ENCODE measurements around the gene AKAP9. TPM values are rescaled to one million over a fixed set of nuclear protein-coding genes. Genes with fewer than 3 reads are reported as not detected.

The AKAP9 gene
- polyA plus RNA-seq, 1 experiment, result 7.4 TPM

DNA sequence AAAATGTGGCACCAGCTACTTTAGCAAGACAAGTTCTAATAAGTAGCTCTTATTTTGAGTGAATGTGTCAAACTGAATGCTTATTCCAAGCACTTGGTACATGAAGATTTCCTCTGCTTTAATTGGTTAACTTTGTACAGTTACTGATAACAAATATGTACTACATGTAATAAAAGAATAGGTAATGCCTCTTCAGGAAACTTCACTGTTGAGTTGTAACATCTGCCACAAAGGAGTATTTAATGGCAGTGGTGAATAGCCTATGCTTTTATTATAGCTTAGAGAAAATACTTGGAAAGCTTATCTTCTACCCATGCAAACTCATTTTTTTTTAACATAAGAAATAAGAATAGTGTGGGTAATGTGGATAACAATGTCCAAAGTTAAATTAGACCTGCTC is 111.0 kb downstream of the AKAP9 start:
- POLR2A ChIA-PET, result no interaction called here
- no peak for DNase-seq (ENCODE audit: low read depth)
- no peaks in the 10 kb centered on the region for H3K27me3 ChIP-seq (ENCODE audit: control insufficient read depth, insufficient read depth, low read length)
- CTCF ChIA-PET, result no interaction called here
- no peak overlapping the region for H3K4me3 ChIP-seq (ENCODE audit: low read depth, low read length)
- peaks cover 2% of the 10 kb centered on the region for H3K36me3 ChIP-seq (ENCODE audit: control insufficient read depth, insufficient read depth, low read length)
- TF ChIP-seq, protein P1, sequence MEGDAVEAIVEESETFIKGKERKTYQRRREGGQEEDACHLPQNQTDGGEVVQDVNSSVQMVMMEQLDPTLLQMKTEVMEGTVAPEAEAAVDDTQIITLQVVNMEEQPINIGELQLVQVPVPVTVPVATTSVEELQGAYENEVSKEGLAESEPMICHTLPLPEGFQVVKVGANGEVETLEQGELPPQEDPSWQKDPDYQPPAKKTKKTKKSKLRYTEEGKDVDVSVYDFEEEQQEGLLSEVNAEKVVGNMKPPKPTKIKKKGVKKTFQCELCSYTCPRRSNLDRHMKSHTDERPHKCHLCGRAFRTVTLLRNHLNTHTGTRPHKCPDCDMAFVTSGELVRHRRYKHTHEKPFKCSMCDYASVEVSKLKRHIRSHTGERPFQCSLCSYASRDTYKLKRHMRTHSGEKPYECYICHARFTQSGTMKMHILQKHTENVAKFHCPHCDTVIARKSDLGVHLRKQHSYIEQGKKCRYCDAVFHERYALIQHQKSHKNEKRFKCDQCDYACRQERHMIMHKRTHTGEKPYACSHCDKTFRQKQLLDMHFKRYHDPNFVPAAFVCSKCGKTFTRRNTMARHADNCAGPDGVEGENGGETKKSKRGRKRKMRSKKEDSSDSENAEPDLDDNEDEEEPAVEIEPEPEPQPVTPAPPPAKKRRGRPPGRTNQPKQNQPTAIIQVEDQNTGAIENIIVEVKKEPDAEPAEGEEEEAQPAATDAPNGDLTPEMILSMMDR (IDR thresholded peaks at IDR 0.05; ENCODE audit: insufficient read depth, low read depth, low read length), result no peak

DNA sequence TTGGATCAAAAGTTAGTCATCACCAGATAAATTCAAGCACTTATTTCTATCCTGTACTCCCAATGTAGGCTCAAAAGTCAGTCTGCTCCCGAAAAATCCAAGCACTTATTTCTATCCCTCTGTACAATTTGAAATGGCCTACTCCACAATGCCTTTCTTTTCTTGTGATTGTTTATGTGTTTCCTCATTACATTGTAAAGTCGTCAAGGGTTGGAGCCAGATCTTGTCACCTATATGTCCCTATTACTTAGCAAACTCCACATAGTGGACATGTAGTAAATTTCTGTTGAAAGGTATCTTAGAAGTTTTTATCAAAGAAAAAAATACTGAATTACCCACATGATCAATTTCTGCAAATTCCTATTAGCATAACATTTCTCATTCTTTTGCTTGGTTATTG is 111.5 kb downstream of the AKAP9 start:
- CTCF ChIA-PET, result no interaction called here
- POLR2A ChIA-PET, result no interaction called here
- H3K36me3 ChIP-seq (ENCODE audit: control insufficient read depth, insufficient read depth, low read length), result peaks cover 2% of the 10 kb centered on the region
- TF ChIP-seq, protein P1 (IDR thresholded peaks at IDR 0.05; ENCODE audit: insufficient read depth, low read depth, low read length), result no peak
- no peak for DNase-seq (ENCODE audit: low read depth)
- no peak overlapping the region for H3K4me3 ChIP-seq (ENCODE audit: low read depth, low read length)
- H3K27me3 ChIP-seq (ENCODE audit: control insufficient read depth, insufficient read depth, low read length), result no peaks in the 10 kb centered on the region

DNA sequence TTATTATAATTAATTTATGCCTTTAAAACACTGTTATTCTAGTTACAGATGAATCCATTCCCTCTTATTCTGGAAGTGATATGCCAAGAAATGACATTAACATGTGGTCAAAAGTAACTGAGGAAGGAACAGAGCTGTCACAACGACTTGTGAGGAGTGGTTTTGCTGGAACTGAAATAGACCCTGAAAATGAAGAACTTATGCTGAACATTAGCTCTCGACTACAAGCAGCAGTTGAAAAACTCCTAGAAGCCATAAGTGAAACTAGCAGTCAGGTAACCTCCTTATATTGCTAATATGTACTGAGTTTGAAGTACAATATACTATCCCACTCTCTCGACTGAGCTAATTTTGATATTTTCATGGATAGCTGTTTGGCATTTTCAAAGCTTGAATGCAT is 112.0 kb downstream of the AKAP9 start:
- Histone ChIP-seq H3K27me3 (ENCODE audit: control insufficient read depth, insufficient read depth, low read length) (no peaks in the 10 kb centered on the region), H3K36me3 (ENCODE audit: control insufficient read depth, insufficient read depth, low read length) (peaks cover 2% of the 10 kb centered on the region), H3K4me3 (ENCODE audit: low read depth, low read length) (no peak overlapping the region)
- ChIA-PET CTCF (no interaction called here), POLR2A (no interaction called here)
- TF ChIP-seq, protein P1 (IDR thresholded peaks at IDR 0.05; ENCODE audit: insufficient read depth, low read depth, low read length), result no peak
- no peak for DNase-seq (ENCODE audit: low read depth)

DNA sequence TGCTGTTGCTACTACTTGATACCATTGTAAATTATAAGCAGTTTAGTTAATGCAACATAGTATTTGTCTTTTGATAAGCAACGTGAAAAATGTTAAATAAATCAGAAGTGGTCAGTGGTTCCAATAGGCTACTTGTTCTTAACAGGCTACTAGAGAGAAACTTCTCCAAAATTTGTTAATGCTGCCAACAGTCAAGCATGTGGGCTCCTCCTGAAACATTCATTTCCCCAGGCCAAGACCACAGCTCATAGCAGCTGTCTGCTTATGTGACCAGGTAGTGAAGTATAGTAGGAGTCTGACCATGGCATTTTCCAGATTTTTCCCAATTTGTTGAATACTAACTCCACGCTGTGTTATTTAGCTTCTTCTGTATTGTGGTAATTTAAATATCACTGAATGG is 112.7 kb downstream of the AKAP9 start:
- Histone ChIP-seq H3K27me3 (ENCODE audit: control insufficient read depth, insufficient read depth, low read length) (no peaks in the 10 kb centered on the region), H3K4me3 (ENCODE audit: low read depth, low read length) (no peak overlapping the region), H3K36me3 (ENCODE audit: control insufficient read depth, insufficient read depth, low read length) (peaks cover 2% of the 10 kb centered on the region)
- DNase-seq (ENCODE audit: low read depth), result no peak
- TF ChIP-seq, protein P1 (IDR thresholded peaks at IDR 0.05; ENCODE audit: insufficient read depth, low read depth, low read length), result no peak
- CTCF ChIA-PET, result no interaction called here
- POLR2A ChIA-PET, result no interaction called here

DNA sequence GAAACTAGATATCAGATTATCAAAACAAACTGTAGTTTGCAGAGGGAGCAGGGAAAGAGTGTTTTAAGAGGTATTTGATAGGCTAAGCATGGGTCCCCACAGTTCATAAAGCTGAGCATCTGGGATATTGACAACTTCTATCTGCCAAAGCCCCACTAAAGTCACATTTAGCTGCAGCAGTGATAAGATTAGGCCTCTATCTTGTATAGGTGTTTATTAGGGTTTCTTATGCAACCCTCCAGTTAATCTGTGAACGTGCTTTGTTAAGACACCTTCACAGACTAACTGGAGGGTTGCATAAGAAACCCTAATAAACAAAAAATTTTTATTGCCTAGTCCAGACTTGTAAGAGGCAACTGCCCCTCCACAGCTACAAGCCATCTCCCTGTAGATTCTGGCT is 115.6 kb downstream of the AKAP9 start:
- CTCF ChIA-PET, result interaction anchor here (1.3 kb wide), 1 partner anchor 226 kb away, joined by 3 read pairs; no protein-coding TSS in a partner anchor
- Histone ChIP-seq H3K27me3 (ENCODE audit: control insufficient read depth, insufficient read depth, low read length) (no peaks in the 10 kb centered on the region), H3K4me3 (ENCODE audit: low read depth, low read length) (no peak overlapping the region), H3K36me3 (ENCODE audit: control insufficient read depth, insufficient read depth, low read length) (peaks cover 2% of the 10 kb centered on the region; the same call in 1 of the 2 replicates)
- TF ChIP-seq, protein P1 (IDR thresholded peaks at IDR 0.05; ENCODE audit: insufficient read depth, low read depth, low read length), result no peak
- POLR2A ChIA-PET, result no interaction called here
- DNase-seq (ENCODE audit: low read depth), result no peak

All from BJ (cell line).